GM21529 (cell line): ENCODE results near the gene NKX6-2.
"Not testable (repeated sequence)": the region's sequence is repeated elsewhere in the genome, so short reads cannot be mapped to it uniquely, and the experiment has no call there.

Experiments
- ATAC-seq: cut with Tn5 transposase; IDR thresholded peaks from one replicate; pipeline ENCODE4 v1.9.1; 2021; ENCODE audit not compliant: unreplicated experiment

The NKX6-2 gene

GRCh38 chr10:132743196-132743924 lies 42.6 kb downstream of the NKX6-2 start:
- not testable (repeated sequence) for ATAC-seq

DNA sequence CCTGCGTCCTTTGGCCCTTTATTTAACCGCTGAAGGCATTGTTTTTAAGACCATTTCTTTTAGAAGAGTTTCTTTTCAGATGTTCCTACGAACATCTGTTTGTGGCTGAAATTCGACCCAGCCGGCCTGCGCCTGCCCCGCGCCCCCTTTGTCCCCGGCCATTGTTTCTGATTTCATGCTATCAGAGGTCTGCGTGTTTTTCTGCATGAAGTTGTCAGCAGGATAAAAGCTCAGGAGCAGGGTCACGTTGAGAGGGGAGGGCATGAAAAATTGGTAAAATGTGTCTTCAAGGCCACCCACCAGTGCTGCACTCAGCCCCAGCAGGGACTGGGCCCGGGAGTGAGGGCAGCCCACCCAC lies 43.1 kb downstream of the NKX6-2 start:
- no peak for ATAC-seq

- no peak for ATAC-seq
Observed at GRCh38 chr10:132742167-132742836, 43.6 kb downstream of the NKX6-2 start.

- ATAC-seq = no peak
Observed at GRCh38 chr10:132740588-132740987, 45.4 kb downstream of the NKX6-2 start.

GRCh38 chr10:132739225-132739613 lies 46.7 kb downstream of the NKX6-2 start:
- ATAC-seq = no peak

GRCh38 chr10:132738454-132739224 lies 47.3 kb downstream of the NKX6-2 start:
- ATAC-seq = no peak

GRCh38 chr10:132737390-132738048 lies 48.4 kb downstream of the NKX6-2 start:
- ATAC-seq = no peak

DNA sequence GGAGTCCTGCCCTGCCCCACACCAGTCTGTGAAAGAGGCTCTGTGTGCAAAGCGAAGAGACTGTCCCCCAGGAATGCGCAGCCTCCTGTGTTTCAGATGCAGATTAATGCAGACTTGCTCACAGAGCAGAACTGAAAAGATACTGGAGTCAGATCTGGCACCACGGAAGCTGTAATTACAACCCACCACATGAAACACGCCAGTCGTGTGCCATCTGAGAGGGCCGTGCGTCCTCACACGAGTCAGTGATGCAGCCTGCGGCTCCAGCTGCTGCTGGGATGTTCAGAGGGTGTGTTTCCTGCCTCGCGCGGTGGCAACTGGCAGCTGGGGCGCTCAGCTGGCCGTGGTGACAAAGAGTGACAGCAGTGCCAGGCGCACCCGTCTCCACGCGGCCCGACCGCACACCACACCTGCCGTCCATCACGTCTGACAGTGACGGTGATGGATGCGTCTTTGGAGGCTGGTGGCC lies 50.0 kb downstream of the NKX6-2 start:
- ATAC-seq = no peak

DNA sequence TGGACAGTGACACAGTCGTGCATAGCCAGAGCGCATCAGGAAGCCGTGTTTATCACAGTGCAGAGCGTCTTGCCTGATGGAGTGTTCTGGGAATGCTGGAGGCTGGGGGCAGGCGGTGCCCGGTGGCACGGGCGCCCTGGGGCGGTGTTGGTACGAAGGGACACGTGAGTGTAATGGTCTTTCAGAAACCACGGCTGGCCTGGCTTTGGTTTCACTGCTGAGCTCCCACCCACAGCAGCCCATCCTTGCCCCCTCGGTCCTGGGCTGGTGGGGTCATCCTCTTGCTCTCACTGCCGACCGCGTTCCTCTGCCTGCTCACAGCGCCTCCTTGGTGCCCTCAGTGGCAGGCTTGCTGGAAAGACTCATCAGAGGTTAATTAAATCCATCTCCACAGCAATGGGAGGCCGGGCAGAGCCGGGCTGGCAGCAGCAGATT lies 50.6 kb downstream of the NKX6-2 start:
- ATAC-seq = no peak

DNA sequence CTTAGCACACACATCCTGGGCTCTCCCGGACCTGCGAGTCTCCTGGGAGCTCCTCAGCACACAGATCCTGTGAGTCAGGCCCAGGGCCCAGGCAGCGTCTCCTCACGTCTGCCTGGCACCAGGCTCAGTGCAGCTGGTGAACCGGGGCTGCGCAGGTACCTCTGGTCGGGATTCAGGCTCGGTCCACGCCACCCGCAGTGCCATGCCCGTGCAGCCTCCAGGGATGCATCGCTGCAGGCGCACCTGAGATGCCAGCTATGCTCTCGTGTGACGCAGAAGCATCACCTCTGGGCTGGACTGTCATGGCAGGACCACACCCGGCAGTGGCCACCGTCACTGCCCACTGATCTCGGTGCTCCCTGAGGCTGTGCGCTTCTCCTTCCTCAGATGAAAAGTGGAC lies 52.0 kb downstream of the NKX6-2 start:
- no peak for ATAC-seq
